Brain microvascular endothelial cell (primary cell): ENCODE measurements around the gene GSX2.
"Not testable (repeated sequence)": the region's sequence is repeated elsewhere in the genome, so short reads cannot be mapped to it uniquely, and the experiment has no call there.

Experiments
- DNase-seq: peaks from one replicate; pipeline ENCODE4 v3.0.0-alpha.2; 2020
- H3K27ac ChIP-seq: fragments of 250-450 bp; sonication (Bioruptor Pico); 2 replicates; pipeline ENCODE4 v1.5.1; 2020; ENCODE audit warnings: mild to moderate bottlenecking, moderate library complexity
- H3K27me3 ChIP-seq: fragments of 250-450 bp; sonication (Bioruptor Pico); replicated peaks from 2 replicates; pipeline ENCODE4 v1.5.1; 2020; ENCODE audit warnings: mild to moderate bottlenecking
- H3K36me3 ChIP-seq: fragments of 250-450 bp; sonication (Bioruptor Pico); replicated peaks from 2 replicates; pipeline ENCODE4 v1.5.1; 2020; ENCODE audit warnings: mild to moderate bottlenecking
- H3K4me3 ChIP-seq: 2 replicates; pipeline ENCODE4 v1.5.1; 2011; ENCODE audit warnings: low read depth, mild to moderate bottlenecking, control low read depth, low read length, moderate library complexity
- in situ Hi-C: cut with HindIII; loops from 2 replicates; pipeline ENCODE4 v1.10.0; 2017; ENCODE audit warnings: low sequenced_read_pairs, low pct_ligation_motif_present
- TF ChIP-seq, protein P1 (sequence below): IDR thresholded peaks from 2 replicates; pipeline ENCODE4 v1.5.1; 2011; ENCODE audit warnings: low read depth, mild to moderate bottlenecking, moderate library complexity, low read length, control low read depth, inconsistent platforms; ENCODE audit errors: missing control alignments

Gene GSX2

DNA sequence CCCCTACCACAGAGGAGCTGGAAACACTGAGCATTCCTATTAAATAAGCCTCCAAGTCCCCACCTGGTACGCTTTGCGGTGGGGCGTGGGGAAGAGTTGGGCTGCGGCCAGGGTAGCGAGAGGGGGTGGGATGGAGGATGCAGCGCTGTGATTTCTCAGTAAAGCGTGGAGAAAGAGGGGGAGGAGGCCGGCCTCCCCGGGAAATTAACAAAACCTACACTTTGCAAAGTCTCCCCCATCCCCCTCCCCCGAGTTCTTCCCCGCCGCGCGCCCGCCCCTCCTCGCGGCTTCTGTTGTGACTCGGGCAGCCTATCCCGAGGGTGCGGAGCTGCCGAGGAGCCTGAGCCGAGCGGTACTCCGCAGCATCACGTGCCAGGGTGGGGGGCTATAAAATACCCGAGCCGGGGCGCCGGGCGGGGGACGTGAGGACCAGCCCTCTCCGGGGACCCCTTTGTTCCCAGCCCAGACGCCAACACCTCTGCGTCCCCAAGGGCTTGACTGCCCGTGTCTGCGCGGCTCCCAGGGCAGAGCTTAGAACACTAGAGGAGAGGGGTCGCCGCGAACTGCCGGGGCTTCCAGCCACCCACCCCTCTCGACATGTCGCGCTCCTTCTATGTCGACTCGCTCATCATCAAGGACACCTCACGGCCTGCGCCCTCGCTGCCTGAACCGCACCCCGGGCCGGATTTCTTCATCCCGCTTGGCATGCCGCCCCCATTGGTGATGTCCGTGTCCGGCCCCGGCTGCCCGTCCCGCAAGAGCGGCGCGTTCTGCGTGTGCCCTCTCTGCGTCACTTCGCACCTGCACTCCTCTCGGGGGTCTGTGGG, at the start of gene GSX2:
Gene GSX2 (plus strand): TSS at position 416 of the 827 bp plus-strand sequence. CDS start 182 bp downstream, at position 598.
- H3K27me3 ChIP-seq: peaks cover 78% of the 10 kb centered on the region
- TF ChIP-seq, protein P1, sequence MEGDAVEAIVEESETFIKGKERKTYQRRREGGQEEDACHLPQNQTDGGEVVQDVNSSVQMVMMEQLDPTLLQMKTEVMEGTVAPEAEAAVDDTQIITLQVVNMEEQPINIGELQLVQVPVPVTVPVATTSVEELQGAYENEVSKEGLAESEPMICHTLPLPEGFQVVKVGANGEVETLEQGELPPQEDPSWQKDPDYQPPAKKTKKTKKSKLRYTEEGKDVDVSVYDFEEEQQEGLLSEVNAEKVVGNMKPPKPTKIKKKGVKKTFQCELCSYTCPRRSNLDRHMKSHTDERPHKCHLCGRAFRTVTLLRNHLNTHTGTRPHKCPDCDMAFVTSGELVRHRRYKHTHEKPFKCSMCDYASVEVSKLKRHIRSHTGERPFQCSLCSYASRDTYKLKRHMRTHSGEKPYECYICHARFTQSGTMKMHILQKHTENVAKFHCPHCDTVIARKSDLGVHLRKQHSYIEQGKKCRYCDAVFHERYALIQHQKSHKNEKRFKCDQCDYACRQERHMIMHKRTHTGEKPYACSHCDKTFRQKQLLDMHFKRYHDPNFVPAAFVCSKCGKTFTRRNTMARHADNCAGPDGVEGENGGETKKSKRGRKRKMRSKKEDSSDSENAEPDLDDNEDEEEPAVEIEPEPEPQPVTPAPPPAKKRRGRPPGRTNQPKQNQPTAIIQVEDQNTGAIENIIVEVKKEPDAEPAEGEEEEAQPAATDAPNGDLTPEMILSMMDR: no peak
- in situ Hi-C loops: no loop called here
- H3K36me3 ChIP-seq: no peaks in the 10 kb centered on the region
- DNase-seq: no peak
- H3K27ac ChIP-seq: no peak within 1 kb of the TSS
- H3K4me3 ChIP-seq: peak within 1 kb of the TSS; percentile 17

DNA sequence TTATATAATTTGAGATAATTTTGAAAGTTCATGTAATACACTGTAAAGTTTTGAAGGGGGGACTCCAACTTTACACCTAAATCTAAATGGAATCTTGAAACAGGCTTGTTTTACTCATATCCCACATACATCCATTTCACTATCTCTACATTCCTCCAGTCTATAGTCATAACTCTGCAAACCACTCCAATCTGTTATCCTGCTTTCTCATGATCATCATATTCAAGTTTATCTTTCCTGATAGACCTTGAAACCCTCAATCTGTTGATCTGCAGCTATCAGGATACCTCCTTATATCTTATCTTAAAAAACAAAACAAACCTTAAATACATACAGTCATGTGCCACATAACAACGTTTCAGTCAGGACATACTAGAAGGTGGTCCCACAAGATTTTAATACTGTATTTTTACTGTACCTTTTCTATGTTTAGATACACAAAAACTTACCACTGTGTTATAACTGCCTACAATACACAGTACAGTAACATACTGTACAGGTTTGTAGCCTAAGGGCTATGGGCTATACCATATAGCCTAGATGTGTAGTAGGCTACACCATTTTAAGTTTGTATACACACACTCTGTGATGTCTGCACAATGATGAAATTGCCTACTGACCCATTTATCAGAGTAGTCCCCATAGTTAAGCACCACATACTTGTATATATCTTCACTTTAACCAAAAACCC, 49.6 kb upstream of the GSX2 start:
- TF ChIP-seq, protein P1: no peak
- DNase-seq: no peak
- H3K4me3 ChIP-seq: no peak overlapping the region
- in situ Hi-C loops: no loop called here
- H3K27me3 ChIP-seq: no peaks in the 10 kb centered on the region
- H3K27ac ChIP-seq: no peak overlapping the region
- peaks cover 7% of the 10 kb centered on the region for H3K36me3 ChIP-seq

GRCh38 chr4:54053322-54053721, 46.6 kb upstream of the GSX2 start:
- H3K4me3 ChIP-seq, H3K27ac ChIP-seq, H3K27me3 ChIP-seq, DNase-seq, in situ Hi-C loops, H3K36me3 ChIP-seq: not testable (repeated sequence)

GRCh38 chr4:54054501-54054900, 45.5 kb upstream of the GSX2 start:
- DNase-seq: no peak
- no peak overlapping the region for H3K4me3 ChIP-seq
- in situ Hi-C loops: no loop called here

DNA sequence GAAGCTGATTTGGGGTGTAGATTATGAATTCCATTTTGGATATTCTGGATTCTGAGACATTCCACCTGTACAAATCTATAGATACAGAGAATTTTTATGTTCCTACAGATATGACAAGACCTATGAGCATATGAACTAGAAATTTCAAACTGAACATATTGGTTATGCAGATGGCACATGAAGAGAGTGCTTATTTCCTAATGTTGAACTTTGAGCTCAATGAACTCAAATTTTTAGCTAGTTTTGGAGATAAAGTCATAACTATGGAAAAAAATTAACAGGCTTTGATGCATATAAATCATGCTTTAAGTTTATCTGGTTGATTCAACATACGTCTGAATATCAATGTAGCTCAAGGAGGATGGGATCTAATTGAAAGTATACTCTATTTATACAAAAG, 44.5 kb upstream of the GSX2 start:
- TF ChIP-seq, protein P1: no peak
- DNase-seq: no peak
- in situ Hi-C loops: no loop called here
- H3K4me3 ChIP-seq: no peak overlapping the region
- H3K36me3 ChIP-seq: no peaks in the 10 kb centered on the region
- H3K27ac ChIP-seq: no peak overlapping the region
- no peaks in the 10 kb centered on the region for H3K27me3 ChIP-seq

More at GRCh38 chr4:54054501-54054900, 45.5 kb upstream of the GSX2 start:
- no peak overlapping the region for H3K27ac ChIP-seq
- H3K36me3 ChIP-seq: no peaks in the 10 kb centered on the region
- TF ChIP-seq, protein P1: no peak
- no peaks in the 10 kb centered on the region for H3K27me3 ChIP-seq

- TF ChIP-seq, protein P1: no peak
- Histone ChIP-seq H3K4me3 (no peak overlapping the region), H3K27ac (no peak overlapping the region), H3K36me3 (no peaks in the 10 kb centered on the region), H3K27me3 (no peaks in the 10 kb centered on the region)
- in situ Hi-C loops: no loop called here
- no peak for DNase-seq
These were observed 43.6 kb upstream of the GSX2 start for GRCh38 chr4:54056360-54056759.
